Fibroblast of skin of left biceps (primary cell): ENCODE data around the gene KCNK4.

Source experiments
- DNase-seq, 2 experiments: peaks; one replicate each; pipeline ENCODE4 v3.0.0-alpha.2; 2013; ENCODE audit warnings: low read depth in 2 of 2

KCNK4 gene

DNA sequence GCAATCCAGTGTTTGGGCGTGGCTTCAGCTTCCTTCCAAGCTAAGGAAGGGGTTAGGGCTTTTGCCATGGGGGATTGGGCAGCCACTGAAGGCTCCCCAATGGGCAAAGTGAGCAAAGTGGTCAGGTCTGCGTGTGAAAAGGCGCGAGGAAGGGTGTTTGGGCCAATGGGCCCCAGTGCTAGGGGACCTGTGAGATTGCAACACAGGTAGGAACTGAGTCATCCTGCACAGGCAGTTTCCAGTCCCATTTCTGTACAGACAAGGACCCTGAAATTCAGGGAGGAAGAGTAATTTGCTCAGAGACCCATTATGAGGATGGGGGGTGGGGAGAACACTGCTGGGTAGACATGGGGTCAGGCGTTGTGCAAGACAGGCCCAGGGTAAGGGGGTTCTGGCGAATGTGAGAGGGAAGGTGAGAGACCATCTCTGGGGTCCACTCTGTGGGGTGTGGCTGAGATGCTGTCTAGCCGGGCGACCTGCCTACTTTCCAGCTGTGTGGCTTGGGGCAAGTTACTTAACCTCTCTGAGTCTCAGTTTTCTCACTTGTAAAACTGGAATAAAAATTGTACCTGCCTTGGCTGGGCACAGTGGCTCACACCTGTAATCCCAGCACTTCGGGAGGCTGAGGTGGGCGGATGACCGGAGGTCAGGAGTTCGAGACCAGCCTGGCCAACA is 56.2 kb downstream of the KCNK4 start:
- no peak for DNase-seq

- DNase-seq: no peak
Observed at GRCh38 chr11:64348383-64349024, 57.4 kb downstream of the KCNK4 start.

- DNase-seq: no peak
Observed at GRCh38 chr11:64349025-64349387, 57.9 kb downstream of the KCNK4 start.

- no peak for DNase-seq
Observed at GRCh38 chr11:64349404-64349803, 58.3 kb downstream of the KCNK4 start.
